Panc1 (cell line): ENCODE results near the gene PCK2. TPM values are rescaled to one million over a fixed set of nuclear protein-coding genes. Genes with fewer than 3 reads are reported as not detected.

ENCODE experiments used
- ATAC-seq: fragments of 200-7000 bp; cut with Tn5 transposase; 2 replicates; pipeline ENCODE4 v1.9.1; 2020; ENCODE audit warnings: mild to moderate bottlenecking, moderate library complexity
- BruUV-seq: library from RNA; stranded (reverse); fragments of 400-500 nt; replicated peaks from 2 replicates; lab custom pipeline; 2021; lab: Mats Ljungman, UMichigan
- CTCF ChIA-PET: fragments of 300-600 bp; sonication (Branson Sonifier 250); formaldehyde crosslinking; loops from one replicate; lab custom pipeline; 2022; ENCODE audit warnings: antibody characterized with exemption; lab: Charles Lee
- POLR2A ChIA-PET: fragments of 300-600 bp; sonication (Branson Sonifier 250); formaldehyde crosslinking; loops from one replicate; lab custom pipeline; 2022; ENCODE audit warnings: antibody characterized with exemption; lab: Charles Lee
- DNase-seq: peaks from one replicate; pipeline ENCODE4 v3.0.0-alpha.2; 2010; ENCODE audit warnings: low read depth, low spot score
- H3K27ac ChIP-seq: 2 replicates; pipeline ENCODE4 v1.5.1; 2011; ENCODE audit warnings: mild to moderate bottlenecking, low read length, inconsistent platforms
- H3K27me3 ChIP-seq: fragments of 200-500 bp; sonication (Bioruptor generic); 2 replicates; pipeline ENCODE4 v1.6.0; 2014; ENCODE audit warnings: low read length, inconsistent platforms; ENCODE audit not compliant: control insufficient read depth, insufficient read depth
- H3K36me3 ChIP-seq: fragments of 200-500 bp; sonication (Bioruptor generic); 2 replicates; pipeline ENCODE4 v1.5.1; 2014; ENCODE audit warnings: inconsistent platforms, mild to moderate bottlenecking, low read length, moderate library complexity; ENCODE audit not compliant: control insufficient read depth, insufficient read depth
- H3K4me1 ChIP-seq: 2 replicates; pipeline ENCODE4 v1.5.1; 2011; ENCODE audit warnings: inconsistent platforms, mild to moderate bottlenecking, low read length, moderate library complexity; ENCODE audit not compliant: control insufficient read depth, insufficient read depth
- H3K4me3 ChIP-seq, 2 experiments: 2 replicates each; pipeline ENCODE4 v1.5.1; 2011 to 2012; ENCODE audit warnings: low read depth in 2 of 2, low read length in 2 of 2, mild to moderate bottlenecking in 2 of 2, inconsistent platforms in 1 of 2, moderate library complexity in 1 of 2
- H3K9me3 ChIP-seq: fragments of 200-500 bp; sonication (Bioruptor generic); 2 replicates; pipeline ENCODE4 v1.5.1; 2014; ENCODE audit warnings: low read depth, mild to moderate bottlenecking, inconsistent platforms, low read length, moderate library complexity; ENCODE audit not compliant: control insufficient read depth, insufficient read depth
- POLR2AphosphoS5 ChIP-seq: IDR thresholded peaks from 2 replicates; pipeline ENCODE4 v1.6.1; 2012; ENCODE audit warnings: mild to moderate bottlenecking, low read depth, low read length, moderate library complexity
- REST ChIP-seq, 2 experiments: IDR thresholded peaks; 2 replicates each; pipeline ENCODE4 v1.6.1; 2011 to 2012; ENCODE audit warnings: low read depth in 2 of 2, control low read depth in 1 of 2, low read length in 1 of 2, mild to moderate bottlenecking in 1 of 2, moderate library complexity in 1 of 2; ENCODE audit not compliant: insufficient read depth in 1 of 2
- SIN3A ChIP-seq: IDR thresholded peaks from 2 replicates; pipeline ENCODE4 v1.6.1; 2012; ENCODE audit warnings: low read depth, mild to moderate bottlenecking, low read length, moderate library complexity, borderline replicate concordance; ENCODE audit not compliant: insufficient read depth
- TCF7L2 ChIP-seq: IDR thresholded peaks from 2 replicates; pipeline ENCODE4 v1.6.1; 2011; ENCODE audit warnings: mild to moderate bottlenecking, low read depth, low read length, inconsistent platforms
- in situ Hi-C: cut with HindIII; loops from 2 replicates; pipeline ENCODE4 v1.10.0; 2016; ENCODE audit warnings: low sequenced_read_pairs, low pct_unique_long_range_greater_than_20kb
- intact Hi-C: fragments of 100-400 bp; cut with micrococcal nuclease; formaldehyde crosslinking; loops from one replicate; pipeline ENCODE4 v1.10.0; 2022; ENCODE audit not compliant: unreplicated experiment
- total RNA-seq: library from RNA; stranded (reverse); gene quantifications from one replicate; pipeline ENCODE4 v1.2.1, GENCODE V29; 2021; ENCODE audit not compliant: unreplicated experiment
- TF ChIP-seq, protein P1 (sequence below): fragments of 450-650 bp; IDR thresholded peaks from 2 replicates; pipeline ENCODE4 v1.5.1; 2017; ENCODE audit warnings: mild to moderate bottlenecking

PCK2 gene
- total RNA-seq, 1 experiment from 2014 or later = 24.5 TPM

DNA sequence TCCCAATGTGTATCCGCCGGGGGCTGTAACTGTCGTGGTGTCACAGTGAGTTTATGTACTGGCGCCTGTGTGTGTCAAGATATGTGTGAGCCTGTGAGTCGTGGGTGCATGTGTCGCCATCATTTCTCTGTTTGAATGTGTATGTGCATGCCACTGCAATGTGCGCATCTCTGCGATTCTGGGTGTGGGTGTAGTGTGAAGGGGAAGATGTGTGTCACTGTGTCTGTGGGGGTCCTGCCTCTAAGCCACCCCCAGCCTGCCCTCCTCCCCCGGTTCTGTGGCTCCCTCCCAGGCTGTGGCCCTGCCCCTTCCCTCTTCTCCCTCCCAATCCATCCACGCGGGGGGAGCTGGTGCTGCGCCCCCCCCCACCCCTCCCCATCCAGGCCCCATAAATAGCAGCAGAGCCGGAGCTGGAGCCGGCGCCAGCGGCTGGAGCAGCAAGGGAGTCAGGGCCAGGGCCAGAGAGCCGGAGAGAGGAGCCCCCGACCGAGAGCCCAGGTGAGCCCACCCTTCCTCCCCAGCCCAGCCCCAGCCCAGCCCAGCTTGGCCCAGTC lies 22.9 kb upstream of the PCK2 start, which contains the start of gene CPNE6:
Gene CPNE6, plus strand, starts transcription at position 419 of the 554 bp plus-strand sequence. CDS start 1,375 bp downstream, outside the sequence.
- no TSS peak for BruUV-seq
- intact Hi-C loops = no loop called here
- ChIA-PET CTCF (no interaction called here), POLR2A (no interaction called here)
- Histone ChIP-seq H3K36me3 (no peaks in the 10 kb centered on the region), H3K9me3 (no peaks in the 10 kb centered on the region), H3K27me3 (no peaks in the 10 kb centered on the region), H3K4me3 (no peak within 1 kb of the TSS), H3K27ac (no peak within 1 kb of the TSS), H3K4me1 (no peaks in the 10 kb centered on the region)
- in situ Hi-C loops = no loop called here
- TF ChIP-seq SIN3A (no peak), REST (IDR thresholded peaks at IDR 0.05; ENCODE audit: insufficient read depth in 1 of 2, low read depth in 2 of 2, low read length in 1 of 2) (no peak), TCF7L2 (no peak), POLR2AphosphoS5 (no peak)
- TF ChIP-seq, protein P1, sequence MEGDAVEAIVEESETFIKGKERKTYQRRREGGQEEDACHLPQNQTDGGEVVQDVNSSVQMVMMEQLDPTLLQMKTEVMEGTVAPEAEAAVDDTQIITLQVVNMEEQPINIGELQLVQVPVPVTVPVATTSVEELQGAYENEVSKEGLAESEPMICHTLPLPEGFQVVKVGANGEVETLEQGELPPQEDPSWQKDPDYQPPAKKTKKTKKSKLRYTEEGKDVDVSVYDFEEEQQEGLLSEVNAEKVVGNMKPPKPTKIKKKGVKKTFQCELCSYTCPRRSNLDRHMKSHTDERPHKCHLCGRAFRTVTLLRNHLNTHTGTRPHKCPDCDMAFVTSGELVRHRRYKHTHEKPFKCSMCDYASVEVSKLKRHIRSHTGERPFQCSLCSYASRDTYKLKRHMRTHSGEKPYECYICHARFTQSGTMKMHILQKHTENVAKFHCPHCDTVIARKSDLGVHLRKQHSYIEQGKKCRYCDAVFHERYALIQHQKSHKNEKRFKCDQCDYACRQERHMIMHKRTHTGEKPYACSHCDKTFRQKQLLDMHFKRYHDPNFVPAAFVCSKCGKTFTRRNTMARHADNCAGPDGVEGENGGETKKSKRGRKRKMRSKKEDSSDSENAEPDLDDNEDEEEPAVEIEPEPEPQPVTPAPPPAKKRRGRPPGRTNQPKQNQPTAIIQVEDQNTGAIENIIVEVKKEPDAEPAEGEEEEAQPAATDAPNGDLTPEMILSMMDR = no peak
- ATAC-seq (no peak), DNase-seq (no peak)

DNA sequence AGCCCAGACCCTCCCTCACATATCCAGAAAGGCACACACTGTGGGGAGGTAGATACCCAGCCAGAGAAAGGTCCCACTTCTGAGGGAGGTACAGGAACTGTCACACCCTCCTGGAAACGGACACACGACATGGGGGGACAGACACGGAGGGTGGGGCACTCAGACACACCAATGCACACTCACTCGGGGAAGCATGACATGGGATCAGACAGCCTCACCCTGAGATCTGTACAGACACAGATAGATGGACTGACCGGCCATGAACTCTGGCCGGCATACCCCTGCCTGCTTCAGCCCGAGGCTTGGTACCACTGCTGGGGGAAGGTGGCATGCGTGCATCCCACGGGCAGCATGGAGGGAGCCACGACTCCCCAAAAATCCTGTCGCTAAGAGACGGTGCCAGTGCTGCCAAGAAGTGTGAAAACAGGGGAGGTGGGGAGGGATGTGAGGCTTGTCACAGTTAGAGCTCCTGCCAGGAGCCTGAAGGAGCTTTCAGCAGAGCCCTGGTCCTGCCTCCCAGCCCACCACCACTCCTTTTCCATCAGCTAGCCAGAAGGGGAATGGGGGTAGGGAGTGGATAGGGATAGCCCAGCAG lies 22.2 kb upstream of the PCK2 start:
- in situ Hi-C loops (no loop called here), intact Hi-C loops (no loop called here)
- DNase-seq (no peak), ATAC-seq (no peak)
- H3K27me3 ChIP-seq = no peaks in the 10 kb centered on the region
- no peaks in the 10 kb centered on the region for H3K36me3 ChIP-seq
- ChIA-PET POLR2A (interaction anchor here (0.6 kb wide), 1 partner anchor 37 kb away, joined by 18 read pairs; no protein-coding TSS in a partner anchor), CTCF (no interaction called here)
- no peaks in the 10 kb centered on the region for H3K9me3 ChIP-seq
- no TSS peak for BruUV-seq
- no peaks in the 10 kb centered on the region for H3K4me1 ChIP-seq
- no peak for TF ChIP-seq SIN3A
- no peak for TF ChIP-seq POLR2AphosphoS5
- no peak for TF ChIP-seq REST (IDR thresholded peaks at IDR 0.05; ENCODE audit: insufficient read depth in 1 of 2, low read depth in 2 of 2, low read length in 1 of 2)
- no peak overlapping the region for H3K27ac ChIP-seq
- no peak overlapping the region for H3K4me3 ChIP-seq
